ENCODE measurements around the gene NOXO1.
"Not testable (repeated sequence)": the region's sequence is repeated elsewhere in the genome, so short reads cannot be mapped to it uniquely, and the experiment has no call there.

Gene NOXO1

GRCh38 chr16:1978476-1979120 lies 2.7 kb downstream of the NOXO1 start:
- DNase-seq = no peak

- no peak for DNase-seq
Observed at GRCh38 chr16:1977875-1978268, 3.4 kb downstream of the NOXO1 start.

GRCh38 chr16:1976951-1977874 lies 4.1 kb downstream of the NOXO1 start:
- no peak for DNase-seq

GRCh38 chr16:1976216-1976520 lies 5.1 kb downstream of the NOXO1 start:
- DNase-seq = no peak

GRCh38 chr16:1975432-1976215 lies 5.6 kb downstream of the NOXO1 start:
- DNase-seq = no peak

GRCh38 chr16:1974157-1975070 lies 6.9 kb downstream of the NOXO1 start:
- no peak for DNase-seq

- no peak for DNase-seq
Observed at GRCh38 chr16:1973461-1974156, 7.7 kb downstream of the NOXO1 start.

GRCh38 chr16:1972490-1972877 lies 8.8 kb downstream of the NOXO1 start:
- no peak for DNase-seq

- DNase-seq = peak; percentile 89
Observed at GRCh38 chr16:1971796-1972489, 9.3 kb downstream of the NOXO1 start, which contains the start of gene TBL3. TSS of gene TBL3 (plus strand) at chr16:1972053. CDS start at chr16:1972165, 112 bp downstream.

GRCh38 chr16:1968146-1968953 lies 12.9 kb downstream of the NOXO1 start:
- DNase-seq = no peak

- no peak for DNase-seq
Observed at GRCh38 chr16:1966460-1966859, 14.8 kb downstream of the NOXO1 start, which contains the start of gene RNF151. TSS of gene RNF151 (plus strand) at chr16:1966856. CDS start at chr16:1966882, 26 bp downstream.

GRCh38 chr16:1965396-1966001 lies 15.8 kb downstream of the NOXO1 start:
- DNase-seq = no peak

- DNase-seq = peak; percentile 99
Observed at GRCh38 chr16:1964506-1965395, 16.5 kb downstream of the NOXO1 start, which contains the start of gene RPS2. TSS of gene RPS2 (minus strand) at chr16:1964826. CDS start at chr16:1964625, 201 bp downstream.

- DNase-seq = no peak
Observed at GRCh38 chr16:1963806-1964505, 17.3 kb downstream of the NOXO1 start.

- DNase-seq = not testable (repeated sequence)
Observed at GRCh38 chr16:1962161-1963153, 18.8 kb downstream of the NOXO1 start.

- no peak for DNase-seq
Observed at GRCh38 chr16:1961651-1962067, 19.6 kb downstream of the NOXO1 start.

Measured in COR-L47 (cell line).